Ishikawa (cell line): ENCODE results near the gene TCEA3.

Source experiments
- CEBPB ChIP-seq: IDR thresholded peaks from 2 replicates; pipeline ENCODE4 v1.6.1; 2012
- EP300 ChIP-seq: IDR thresholded peaks from 2 replicates; pipeline ENCODE4 v1.6.1; 2012; ENCODE audit warnings: borderline replicate concordance
- MAX ChIP-seq: IDR thresholded peaks from 2 replicates; pipeline ENCODE4 v1.6.1; 2012
- NFIC ChIP-seq: IDR thresholded peaks from 2 replicates; pipeline ENCODE4 v1.6.1; 2012
- RAD21 ChIP-seq: IDR thresholded peaks from 2 replicates; pipeline ENCODE4 v1.6.1; 2012; ENCODE audit warnings: low read depth
- REST ChIP-seq: IDR thresholded peaks from 2 replicates; pipeline ENCODE4 v1.6.1; 2012; ENCODE audit warnings: low read depth, mild to moderate bottlenecking
- TCF12 ChIP-seq: IDR thresholded peaks from 2 replicates; pipeline ENCODE4 v1.6.1; 2012; ENCODE audit warnings: low read depth
- TEAD4 ChIP-seq: IDR thresholded peaks from 2 replicates; pipeline ENCODE4 v1.6.1; 2012

- TF ChIP-seq EP300 (no peak), REST (no peak), NFIC (no peak), RAD21 (no peak), TEAD4 (no peak), MAX (peak; percentile 17; the same call in 1 of the 2 replicates), TCF12 (no peak), CEBPB (no peak)
Measured at GRCh38 chr1:23425193-23425494, 596 bp upstream of the TCEA3 start.
